H9 (cell line): ENCODE results near the gene PFKFB2. TPM values are rescaled to one million over a fixed set of nuclear protein-coding genes. Genes with fewer than 3 reads are reported as not detected.

Source experiments
- DNase-seq: peaks from one replicate; pipeline ENCODE4 v3.0.0-alpha.2; 2017
- H2AFZ ChIP-seq: one replicate; pipeline ENCODE4 v1.6.1; 2013; ENCODE audit warnings: mild to moderate bottlenecking, low read length, control low read depth, moderate library complexity
- H2AK5ac ChIP-seq: 2 replicates; pipeline ENCODE4 v1.6.1; 2013; ENCODE audit warnings: low read length, control low read depth, mixed read lengths; ENCODE audit not compliant: insufficient read length
- H2BK120ac ChIP-seq: one replicate; pipeline ENCODE4 v1.6.1; 2013; ENCODE audit warnings: low read depth, mild to moderate bottlenecking, low read length, control low read depth, inconsistent platforms; ENCODE audit not compliant: poor library complexity, severe bottlenecking
- H2BK12ac ChIP-seq: 2 replicates; pipeline ENCODE4 v1.6.1; 2013; ENCODE audit warnings: low read length, control low read depth, mixed read lengths, low read depth; ENCODE audit not compliant: insufficient read length
- H2BK15ac ChIP-seq: 2 replicates; pipeline ENCODE4 v1.6.1; 2013; ENCODE audit warnings: low read depth, low read length, control low read depth
- H2BK20ac ChIP-seq: one replicate; pipeline ENCODE4 v1.6.1; 2013; ENCODE audit warnings: low read depth, mild to moderate bottlenecking, low read length, control low read depth, inconsistent platforms; ENCODE audit not compliant: poor library complexity, severe bottlenecking
- H2BK5ac ChIP-seq: 2 replicates; pipeline ENCODE4 v1.6.1; 2013; ENCODE audit warnings: low read length, control low read depth, mixed read lengths; ENCODE audit not compliant: insufficient read length
- H3K14ac ChIP-seq: 2 replicates; pipeline ENCODE4 v1.6.1; 2013; ENCODE audit warnings: low read length, control low read depth; ENCODE audit not compliant: insufficient read depth
- H3K18ac ChIP-seq: 2 replicates; pipeline ENCODE4 v1.6.1; 2013; ENCODE audit warnings: low read depth, mild to moderate bottlenecking, mixed read lengths, low read length, control low read depth; ENCODE audit not compliant: insufficient read length
- H3K23ac ChIP-seq: 2 replicates; pipeline ENCODE4 v1.6.1; 2013; ENCODE audit warnings: low read length, control low read depth, mixed read lengths, low read depth; ENCODE audit not compliant: insufficient read length
- H3K23me2 ChIP-seq: 2 replicates; pipeline ENCODE4 v1.6.1; 2013; ENCODE audit warnings: low read depth, mild to moderate bottlenecking, mixed read lengths, low read length, control low read depth; ENCODE audit not compliant: insufficient read length, poor library complexity, severe bottlenecking
- H3K27ac ChIP-seq: 2 replicates; pipeline ENCODE4 v1.5.1; 2013; ENCODE audit warnings: low read length, control low read depth, mixed read lengths, low read depth; ENCODE audit not compliant: insufficient read length
- H3K27me3 ChIP-seq: 2 replicates; pipeline ENCODE4 v1.6.1; 2013; ENCODE audit warnings: low read length, control low read depth, inconsistent platforms; ENCODE audit not compliant: insufficient read depth
- H3K4ac ChIP-seq: 2 replicates; pipeline ENCODE4 v1.6.1; 2013; ENCODE audit warnings: low read depth, mild to moderate bottlenecking, control low read depth, inconsistent platforms, low read length, moderate library complexity
- H3K4me1 ChIP-seq: 2 replicates; pipeline ENCODE4 v1.6.1; 2013; ENCODE audit warnings: low read length, control low read depth, inconsistent platforms; ENCODE audit not compliant: insufficient read depth
- H3K4me2 ChIP-seq: 2 replicates; pipeline ENCODE4 v1.6.1; 2013; ENCODE audit warnings: low read length, control low read depth, mixed read lengths; ENCODE audit not compliant: insufficient read length, insufficient read depth
- H3K56ac ChIP-seq: 2 replicates; pipeline ENCODE4 v1.6.1; 2013; ENCODE audit warnings: low read depth, mild to moderate bottlenecking, mixed read lengths, low read length, control low read depth; ENCODE audit not compliant: insufficient read length
- H3K79me1 ChIP-seq: 2 replicates; pipeline ENCODE4 v1.6.1; 2013; ENCODE audit warnings: low read depth, mild to moderate bottlenecking, moderate library complexity, low read length, control low read depth, inconsistent platforms; ENCODE audit not compliant: insufficient read depth, poor library complexity, severe bottlenecking
- H3K79me2 ChIP-seq: 2 replicates; pipeline ENCODE4 v1.6.1; 2013; ENCODE audit warnings: low read length, control low read depth, inconsistent platforms; ENCODE audit not compliant: insufficient read depth
- H3K9ac ChIP-seq: 2 replicates; pipeline ENCODE4 v1.6.1; 2013; ENCODE audit warnings: low read length, control low read depth, mixed read lengths; ENCODE audit not compliant: insufficient read length; ENCODE audit errors: extremely low read depth
- H3K9me3 ChIP-seq: one replicate; pipeline ENCODE4 v1.6.1; 2013; ENCODE audit warnings: low read depth, low read length, inconsistent platforms; ENCODE audit not compliant: control insufficient read depth
- H3T11ph ChIP-seq: one replicate; pipeline ENCODE4 v1.6.1; 2013; ENCODE audit warnings: mild to moderate bottlenecking, low read length, control low read depth, inconsistent platforms
- H4K20me1 ChIP-seq: one replicate; pipeline ENCODE4 v1.6.1; 2013; ENCODE audit not compliant: control insufficient read depth, insufficient read length, insufficient read depth
- H4K5ac ChIP-seq: 2 replicates; pipeline ENCODE4 v1.6.1; 2013; ENCODE audit warnings: low read depth, mild to moderate bottlenecking, mixed read lengths, low read length, control low read depth; ENCODE audit not compliant: insufficient read length
- H4K8ac ChIP-seq: replicated peaks from 2 replicates; pipeline ENCODE4 v1.6.1; 2013; ENCODE audit warnings: low read length, control low read depth, mixed read lengths, low read depth; ENCODE audit not compliant: insufficient read length
- H4K91ac ChIP-seq: 2 replicates; pipeline ENCODE4 v1.6.1; 2013; ENCODE audit warnings: low read depth, mild to moderate bottlenecking, moderate library complexity, mixed read lengths, low read length, control low read depth; ENCODE audit not compliant: insufficient read length
- H3K27ac Mint-ChIP-seq, 3 experiments: 2 replicates in 2 of 3; 3 replicates in 1 of 3; pipeline ENCODE4 v1.8.0; 2020 to 2021; ENCODE audit warnings: mixed read lengths in 3 of 3, mild to moderate bottlenecking in 1 of 3, moderate library complexity in 1 of 3
- H3K27me3 Mint-ChIP-seq: 2 replicates; pipeline ENCODE4 v1.8.0; 2021; ENCODE audit warnings: low read depth, mild to moderate bottlenecking, moderate library complexity, mixed read lengths
- H3K36me3 Mint-ChIP-seq, 3 experiments: 2 replicates in 2 of 3; 3 replicates in 1 of 3; pipeline ENCODE4 v1.8.0; 2020 to 2021; ENCODE audit warnings: low read depth in 3 of 3, mixed read lengths in 3 of 3; ENCODE audit not compliant: insufficient read depth in 1 of 3
- H3K4me1 Mint-ChIP-seq, 2 experiments: 2 replicates each; pipeline ENCODE4 v1.8.0; 2020; ENCODE audit warnings: mixed read lengths in 2 of 2
- H3K4me3 Mint-ChIP-seq, 2 experiments: 2 replicates in 1 of 2; 3 replicates in 1 of 2; pipeline ENCODE4 v1.8.0; 2020 to 2021; ENCODE audit warnings: mild to moderate bottlenecking in 2 of 2, mixed read lengths in 2 of 2, moderate library complexity in 1 of 2
- H3K9me3 Mint-ChIP-seq, 2 experiments: 2 replicates in 1 of 2; 3 replicates in 1 of 2; pipeline ENCODE4 v1.8.0; 2020; ENCODE audit warnings: mild to moderate bottlenecking in 2 of 2, mixed read lengths in 2 of 2, moderate library complexity in 1 of 2
- WGBS: extraction: QIAGEN DNeasy Blood & Tissue Kit; methylation state at CpG from one replicate; pipeline ENCODE4 v1.1.7; 2013; ENCODE audit warnings: missing lambda C conversion rate, low lambda C conversion rate, mixed read lengths; ENCODE audit not compliant: insufficient read length; ENCODE audit errors: extremely low coverage; 5-methylcytosine and 5-hydroxymethylcytosine counted together
- total RNA-seq: library from RNA; stranded (reverse); gene quantifications from 2 replicates; pipeline ENCODE4 v1.2.1, GENCODE V29; 2021
- TF ChIP-seq, protein P1 (sequence below): fragments of 200-600 bp; sonication (generic); conservative IDR thresholded peaks from 3 replicates; pipeline ENCODE4 v1.8.0; 2021; ENCODE audit warnings: antibody characterized with exemption, mild to moderate bottlenecking

Gene PFKFB2
- total RNA-seq, 1 experiment from 2014 or later = 14.6 TPM

DNA sequence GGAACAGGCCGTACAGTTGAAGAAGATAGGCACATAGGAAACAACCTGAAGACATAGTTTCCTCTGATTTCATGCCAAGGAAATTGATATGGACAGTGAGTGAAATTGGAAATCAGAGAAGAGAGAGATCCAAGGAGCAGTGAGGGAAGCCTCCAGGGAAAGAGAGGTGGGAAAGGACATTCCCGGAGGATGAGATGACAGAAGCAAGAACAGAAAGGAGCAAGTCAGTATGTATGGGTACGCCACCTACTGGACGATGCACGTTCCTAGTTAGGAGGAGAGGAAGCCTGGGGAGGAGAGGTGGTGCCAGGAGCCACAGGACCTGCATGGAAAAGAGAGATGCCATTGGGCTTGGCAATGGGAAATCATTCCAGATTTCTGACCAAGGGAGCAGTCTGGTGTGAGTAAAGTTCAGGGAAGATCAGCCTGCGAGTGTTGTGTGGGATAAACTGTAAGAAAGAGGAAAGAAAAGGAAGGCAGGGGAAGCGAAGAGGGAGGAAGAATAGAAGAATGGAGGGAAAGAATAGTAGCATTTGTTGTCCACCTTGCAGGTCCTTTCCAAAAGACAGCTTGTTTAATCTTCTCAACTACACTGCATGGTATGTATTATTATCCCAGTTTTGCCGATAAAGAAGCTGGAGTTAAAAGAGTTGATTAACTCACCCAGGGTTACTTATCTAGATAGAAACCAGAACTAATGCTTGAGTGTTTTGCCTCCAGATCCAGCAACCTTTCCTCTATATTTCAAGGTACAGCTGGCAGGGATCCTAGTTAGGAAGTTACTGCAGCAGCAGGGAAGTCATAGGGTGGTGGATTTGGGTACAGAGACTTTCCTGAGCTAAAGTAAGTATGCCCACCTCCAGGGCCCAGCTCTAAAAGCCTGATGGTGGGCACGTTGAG lies 47.9 kb upstream of the PFKFB2 start:
- Histone ChIP-seq H4K5ac (no peak overlapping the region), H4K91ac (no peak overlapping the region), H2BK20ac (no peak overlapping the region), H2AK5ac (no peak overlapping the region), H3K9me3 (no peaks in the 10 kb centered on the region), H2AFZ (no peak overlapping the region), H3K4ac (no peak overlapping the region), H2BK5ac (no peak overlapping the region), H3K18ac (no peak overlapping the region), H3K23ac (no peak overlapping the region), H3K9ac (no peak overlapping the region), H3K56ac (no peak overlapping the region), H3T11ph (no peak overlapping the region), H2BK12ac (no peak overlapping the region), H3K27ac (no peak overlapping the region), H2BK120ac (no peak overlapping the region), H4K20me1 (no peaks in the 10 kb centered on the region), H3K4me1 (no peaks in the 10 kb centered on the region), H3K23me2 (no peaks in the 10 kb centered on the region), H2BK15ac (no peak overlapping the region), H3K79me2 (no peaks in the 10 kb centered on the region), H3K27me3 (no peaks in the 10 kb centered on the region), H3K79me1 (no peaks in the 10 kb centered on the region), H4K8ac (no peak overlapping the region), H3K14ac (no peak overlapping the region), H3K4me2 (no peak overlapping the region)
- no CpG with 5 or more reads among the region's 9 CpGs for WGBS
- Mint-ChIP-seq H3K27me3 (peaks cover 8% of the 10 kb centered on the region), H3K9me3 (no peaks in the 10 kb centered on the region), H3K36me3 (no peaks in the 10 kb centered on the region), H3K4me3 (no peak overlapping the region), H3K27ac (no peak overlapping the region; a peak in 1 of 7 replicates), H3K4me1 (peaks cover 24% of the 10 kb centered on the region in 2 experiments)
- peak; percentile 77 for DNase-seq
- TF ChIP-seq, protein P1, sequence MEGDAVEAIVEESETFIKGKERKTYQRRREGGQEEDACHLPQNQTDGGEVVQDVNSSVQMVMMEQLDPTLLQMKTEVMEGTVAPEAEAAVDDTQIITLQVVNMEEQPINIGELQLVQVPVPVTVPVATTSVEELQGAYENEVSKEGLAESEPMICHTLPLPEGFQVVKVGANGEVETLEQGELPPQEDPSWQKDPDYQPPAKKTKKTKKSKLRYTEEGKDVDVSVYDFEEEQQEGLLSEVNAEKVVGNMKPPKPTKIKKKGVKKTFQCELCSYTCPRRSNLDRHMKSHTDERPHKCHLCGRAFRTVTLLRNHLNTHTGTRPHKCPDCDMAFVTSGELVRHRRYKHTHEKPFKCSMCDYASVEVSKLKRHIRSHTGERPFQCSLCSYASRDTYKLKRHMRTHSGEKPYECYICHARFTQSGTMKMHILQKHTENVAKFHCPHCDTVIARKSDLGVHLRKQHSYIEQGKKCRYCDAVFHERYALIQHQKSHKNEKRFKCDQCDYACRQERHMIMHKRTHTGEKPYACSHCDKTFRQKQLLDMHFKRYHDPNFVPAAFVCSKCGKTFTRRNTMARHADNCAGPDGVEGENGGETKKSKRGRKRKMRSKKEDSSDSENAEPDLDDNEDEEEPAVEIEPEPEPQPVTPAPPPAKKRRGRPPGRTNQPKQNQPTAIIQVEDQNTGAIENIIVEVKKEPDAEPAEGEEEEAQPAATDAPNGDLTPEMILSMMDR = peak; percentile 82
